NCI-H2171 (cell line): ENCODE results near the gene IGFN1.
A peak's percentile ranks its signal among the peaks of the same experiment; 100 is the strongest.

ENCODE experiments used
- DNase-seq: peaks from one replicate; lab custom pipeline; 2025; lab: John Stamatoyannopoulos, UW

IGFN1 gene

GRCh38 chr1:201185123-201185453, 5.5 kb upstream of the IGFN1 start:
- DNase-seq = no peak

GRCh38 chr1:201185527-201186128, 5.0 kb upstream of the IGFN1 start:
- DNase-seq = no peak

- no peak for DNase-seq
These were observed 4.4 kb upstream of the IGFN1 start for GRCh38 chr1:201186192-201186591.

- no peak for DNase-seq
These were observed 1.5 kb upstream of the IGFN1 start for GRCh38 chr1:201189085-201189484.

- no peak for DNase-seq
These were observed 619 bp upstream of the IGFN1 start for GRCh38 chr1:201190005-201190404.

GRCh38 chr1:201191653-201192260, 1.1 kb downstream of the IGFN1 start:
- no peak for DNase-seq

GRCh38 chr1:201192261-201192788, 1.7 kb downstream of the IGFN1 start:
- peak; percentile 18 for DNase-seq

GRCh38 chr1:201194046-201194445, 3.4 kb downstream of the IGFN1 start:
- no peak for DNase-seq

- no peak for DNase-seq
These were observed 8.0 kb downstream of the IGFN1 start for GRCh38 chr1:201198598-201198997.

- no peak for DNase-seq
These were observed 14.4 kb downstream of the IGFN1 start for GRCh38 chr1:201205036-201205435.

- no peak for DNase-seq
These were observed 15.6 kb downstream of the IGFN1 start for GRCh38 chr1:201206176-201206575.

- no peak for DNase-seq
These were observed 16.4 kb downstream of the IGFN1 start for GRCh38 chr1:201207046-201207445.

GRCh38 chr1:201208236-201208635, 17.6 kb downstream of the IGFN1 start:
- DNase-seq = no peak

GRCh38 chr1:201212056-201212455, 21.4 kb downstream of the IGFN1 start:
- DNase-seq = no peak

GRCh38 chr1:201212461-201213055, 21.9 kb downstream of the IGFN1 start:
- no peak for DNase-seq

GRCh38 chr1:201213106-201213770, 22.6 kb downstream of the IGFN1 start:
- DNase-seq = no peak

GRCh38 chr1:201213926-201214325, 23.3 kb downstream of the IGFN1 start:
- DNase-seq = no peak

GRCh38 chr1:201214461-201214860, 23.8 kb downstream of the IGFN1 start:
- DNase-seq = no peak

- no peak for DNase-seq
These were observed 24.3 kb downstream of the IGFN1 start for GRCh38 chr1:201214886-201215285.

- no peak for DNase-seq
These were observed 25.1 kb downstream of the IGFN1 start for GRCh38 chr1:201215531-201216357.

- no peak for DNase-seq
These were observed 25.9 kb downstream of the IGFN1 start for GRCh38 chr1:201216395-201217085.

GRCh38 chr1:201217146-201217545, 26.5 kb downstream of the IGFN1 start:
- DNase-seq = no peak
